Measurements from ENCODE around the gene PRAMEF13.
"Not testable (repeated sequence)": the region's sequence is repeated elsewhere in the genome, so short reads cannot be mapped to it uniquely, and the experiment has no call there.

DNA sequence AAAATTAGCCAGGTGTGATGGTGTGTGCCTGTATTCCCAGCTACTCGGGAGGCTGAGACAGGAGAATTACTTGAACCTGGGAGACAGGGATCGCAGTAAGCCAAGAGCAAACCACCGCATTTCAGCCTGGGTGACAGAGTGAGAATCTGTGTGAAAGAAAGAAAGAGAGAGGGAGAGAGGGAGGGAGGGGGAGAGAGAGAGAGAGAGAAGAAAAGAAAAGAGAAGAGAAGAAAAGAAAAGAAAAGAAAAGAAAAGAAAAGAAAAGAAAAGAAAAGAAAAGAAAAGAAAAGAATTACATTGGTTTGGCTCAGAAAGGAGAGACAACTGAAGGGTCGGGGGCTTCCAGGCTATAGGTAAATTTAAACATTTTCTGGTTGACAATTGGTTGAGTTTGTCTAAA, 38.4 kb upstream of the PRAMEF13 start:
- TF ChIP-seq, protein P1, sequence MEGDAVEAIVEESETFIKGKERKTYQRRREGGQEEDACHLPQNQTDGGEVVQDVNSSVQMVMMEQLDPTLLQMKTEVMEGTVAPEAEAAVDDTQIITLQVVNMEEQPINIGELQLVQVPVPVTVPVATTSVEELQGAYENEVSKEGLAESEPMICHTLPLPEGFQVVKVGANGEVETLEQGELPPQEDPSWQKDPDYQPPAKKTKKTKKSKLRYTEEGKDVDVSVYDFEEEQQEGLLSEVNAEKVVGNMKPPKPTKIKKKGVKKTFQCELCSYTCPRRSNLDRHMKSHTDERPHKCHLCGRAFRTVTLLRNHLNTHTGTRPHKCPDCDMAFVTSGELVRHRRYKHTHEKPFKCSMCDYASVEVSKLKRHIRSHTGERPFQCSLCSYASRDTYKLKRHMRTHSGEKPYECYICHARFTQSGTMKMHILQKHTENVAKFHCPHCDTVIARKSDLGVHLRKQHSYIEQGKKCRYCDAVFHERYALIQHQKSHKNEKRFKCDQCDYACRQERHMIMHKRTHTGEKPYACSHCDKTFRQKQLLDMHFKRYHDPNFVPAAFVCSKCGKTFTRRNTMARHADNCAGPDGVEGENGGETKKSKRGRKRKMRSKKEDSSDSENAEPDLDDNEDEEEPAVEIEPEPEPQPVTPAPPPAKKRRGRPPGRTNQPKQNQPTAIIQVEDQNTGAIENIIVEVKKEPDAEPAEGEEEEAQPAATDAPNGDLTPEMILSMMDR (optimal IDR thresholded peaks at IDR 0.05 in 1 of 3, IDR thresholded peaks at IDR 0.05 in 1 of 3, conservative IDR thresholded peaks at IDR 0.05 in 1 of 3; ENCODE audit: extremely low read depth in 1 of 3, insufficient read depth in 2 of 3, low read length in 3 of 3) = not testable (repeated sequence)
- not testable (repeated sequence) for TF ChIP-seq EZH2 (IDR thresholded peaks at IDR 0.05; ENCODE audit: low read length)

Measured in keratinocyte (primary cell).